HG03354 (cell line): ENCODE measurements around the gene CAMK2A.

ENCODE experiments used
- ATAC-seq: cut with Tn5 transposase; IDR thresholded peaks from one replicate; pipeline ENCODE4 v1.9.1; 2021; ENCODE audit warnings: mild to moderate bottlenecking; ENCODE audit not compliant: unreplicated experiment, poor library complexity, severe bottlenecking

Gene CAMK2A

GRCh38 chr5:150197476-150197875, 92.1 kb downstream of the CAMK2A start:
- no peak for ATAC-seq

GRCh38 chr5:150196986-150197385, 92.6 kb downstream of the CAMK2A start:
- ATAC-seq, result no peak

GRCh38 chr5:150196514-150196913, 93.1 kb downstream of the CAMK2A start:
- no peak for ATAC-seq

GRCh38 chr5:150195736-150196485, 93.7 kb downstream of the CAMK2A start:
- no peak for ATAC-seq

GRCh38 chr5:150192462-150192861, 97.1 kb downstream of the CAMK2A start:
- ATAC-seq, result no peak

- no peak for ATAC-seq
Observed at GRCh38 chr5:150190987-150191386, 98.6 kb downstream of the CAMK2A start.

- ATAC-seq, result no peak
Observed at GRCh38 chr5:150190503-150190979, 99.0 kb downstream of the CAMK2A start.

- no peak for ATAC-seq
Observed at GRCh38 chr5:150189728-150190502, 99.7 kb downstream of the CAMK2A start, which contains the start of gene SLC6A7. Gene SLC6A7, plus strand, starts transcription at chr5:150190062. Its CDS starts 266 bp downstream, at chr5:150190328.

- ATAC-seq, result no peak
Observed at GRCh38 chr5:150189326-150189725, 100.2 kb downstream of the CAMK2A start.

GRCh38 chr5:150188146-150188842, 101.3 kb downstream of the CAMK2A start:
- ATAC-seq, result no peak

GRCh38 chr5:150186897-150187296, 102.7 kb downstream of the CAMK2A start:
- ATAC-seq, result no peak

- ATAC-seq, result no peak
Observed at GRCh38 chr5:150186137-150186536, 103.4 kb downstream of the CAMK2A start.

GRCh38 chr5:150184990-150185912, 104.3 kb downstream of the CAMK2A start:
- no peak for ATAC-seq

GRCh38 chr5:150184006-150184405, 105.6 kb downstream of the CAMK2A start:
- ATAC-seq, result no peak

GRCh38 chr5:150183436-150183835, 106.1 kb downstream of the CAMK2A start:
- no peak for ATAC-seq

- no peak for ATAC-seq
Observed at GRCh38 chr5:150182774-150183173, 106.8 kb downstream of the CAMK2A start.

- no peak for ATAC-seq
Observed at GRCh38 chr5:150181766-150182545, 107.6 kb downstream of the CAMK2A start.

- ATAC-seq, result no peak
Observed at GRCh38 chr5:150181027-150181426, 108.5 kb downstream of the CAMK2A start.
